ENCODE data around the gene PLEKHG5. TPM values are rescaled to one million over a fixed set of nuclear protein-coding genes. Genes with fewer than 3 reads are reported as not detected.

PLEKHG5 gene
- total and polyA plus RNA-seq, 10 of the 15 experiments (the other 5 are each of a cell fraction or from before 2014, with no cell fraction given): 0.04 to 1.1 (median 0.18) TPM; not detected in 1

DNA sequence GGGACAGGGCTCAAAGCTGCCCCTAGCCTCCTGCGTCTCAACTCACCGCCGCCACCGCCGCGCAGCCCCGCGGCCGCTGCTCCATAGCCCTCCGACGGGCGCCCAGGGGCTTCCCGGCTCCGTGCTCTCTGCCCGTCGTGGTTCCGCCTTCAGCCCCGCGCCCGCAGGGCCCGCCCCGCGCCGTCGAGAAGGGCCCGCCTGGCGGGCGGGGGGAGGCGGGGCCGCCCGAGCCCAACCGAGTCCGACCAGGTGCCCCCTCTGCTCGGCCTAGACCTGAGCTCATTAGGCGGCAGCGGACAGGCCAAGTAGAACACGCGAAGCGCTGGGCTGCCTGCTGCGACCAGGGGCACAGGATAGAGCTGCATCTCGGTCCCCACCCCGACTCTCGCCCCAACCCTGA, 25.4 kb downstream of the PLEKHG5 start, which contains the start of gene TNFRSF25:
TNFRSF25 (minus strand) TSS at position 151 of the 400 bp plus-strand sequence; CDS start at position 85, 66 bp downstream.
- POLR2A ChIA-PET: no interaction called here
- H3K4me3 ChIP-seq: no peak within 1 kb of the TSS
- SMC1A ChIA-PET (ENCODE audit: uncharacterized antibody, unreplicated experiment): interaction anchor here (1.2 kb wide), 1 partner anchor 21 kb away, joined by 3 read pairs; no protein-coding TSS in a partner anchor
- 14% methylated on average over 36 of the region's 43 CpGs for WGBS (ENCODE audit: insufficient coverage, insufficient replicate concordance, low lambda C conversion rate, missing lambda C conversion rate)
- H2AFZ ChIP-seq (ENCODE audit: control insufficient read depth, low read depth, low read length): no peak within 1 kb of the TSS
- DNase-seq (ENCODE audit: low read depth, low spot score) (no peak), ATAC-seq (peak; percentile 24; the same call in 2 of the 3 replicates), FAIRE-seq (no peak)
- no peaks in the 10 kb centered on the region for H3K9me3 ChIP-seq (replicated peaks; ENCODE audit: control insufficient read depth, insufficient read depth, low read length)
- peaks cover 0 to 3% of the 10 kb centered on the region in 2 experiments; a peak in 3 of 4 replicates for H3K27me3 ChIP-seq (replicated peaks in 1 of 2; ENCODE audit: control insufficient read depth in 2 of 2, insufficient read depth in 2 of 2, low read length in 1 of 2)
- peak; percentile 71 for TF ChIP-seq IKZF1 (conservative IDR thresholded peaks at IDR 0.05)
- TF ChIP-seq STAT3 (IDR thresholded peaks at IDR 0.05; ENCODE audit: low read depth, low read length): no peak
- H3K4me1 ChIP-seq (ENCODE audit: control insufficient read depth, insufficient read depth, low read length): no peaks in the 10 kb centered on the region
- BruUV-seq (replicated peaks): no TSS peak
- no peak within 1 kb of the TSS for H3K4me2 ChIP-seq (ENCODE audit: control insufficient read depth, insufficient read depth)
- CTCF ChIA-PET: interaction anchor here (1.3 to 1.9 kb wide), 3 partner anchors 11 to 27 kb away, joined by 4 to 5 read pairs (median 5); no protein-coding TSS in a partner anchor
- H3K36me3 ChIP-seq (ENCODE audit: control insufficient read depth in 2 of 2, insufficient read depth in 2 of 2, low read length in 1 of 2): no peaks in the 10 kb centered on the region
- no peak within 1 kb of the TSS for H3K9ac ChIP-seq (ENCODE audit: control insufficient read depth, insufficient read depth, low read length)
- intact Hi-C loops (cut with micrococcal nuclease; ENCODE audit: unreplicated experiment): no loop called here
- no peak within 1 kb of the TSS for H3K27ac ChIP-seq (ENCODE audit: control insufficient read depth, insufficient read depth)
- RAD21 ChIA-PET (ENCODE audit: unreplicated experiment): no interaction called here
- no peaks in the 10 kb centered on the region for H3K79me2 ChIP-seq (ENCODE audit: control insufficient read depth, insufficient read depth, low read length)
- no peaks in the 10 kb centered on the region for H4K20me1 ChIP-seq (ENCODE audit: control insufficient read depth, insufficient read depth)
- in situ Hi-C loops (cut with MboI): no loop called here

DNA sequence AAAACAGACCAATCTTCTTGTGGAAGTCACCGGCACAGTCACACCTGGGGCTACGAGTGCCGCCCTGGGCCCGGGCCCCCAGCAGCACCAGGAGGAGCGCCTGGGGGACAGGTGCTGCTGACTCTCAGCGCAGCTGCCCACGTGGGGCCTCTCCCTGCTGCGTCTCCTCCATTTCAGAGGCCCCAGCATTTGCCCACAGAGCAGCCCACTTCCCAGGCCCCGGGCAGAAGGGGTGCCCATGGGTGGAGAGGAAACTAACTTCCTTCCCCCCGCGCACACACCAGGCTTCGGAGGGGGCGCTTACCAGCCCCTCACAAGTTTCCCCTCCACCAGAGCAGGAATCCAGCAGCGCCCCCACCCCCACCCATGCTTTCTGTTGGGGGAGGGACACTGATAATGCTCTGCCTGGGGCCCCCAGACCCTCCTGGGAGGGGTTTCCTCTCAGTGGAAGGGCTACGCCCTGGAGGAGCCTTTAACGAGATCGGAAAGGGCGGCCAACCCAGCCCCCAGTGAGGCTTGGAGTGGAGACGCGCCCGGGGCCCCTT, 25.9 kb downstream of the PLEKHG5 start:
- Histone ChIP-seq H3K9ac (ENCODE audit: control insufficient read depth, insufficient read depth, low read length) (no peak overlapping the region), H3K36me3 (ENCODE audit: control insufficient read depth in 2 of 2, insufficient read depth in 2 of 2, low read length in 1 of 2) (no peaks in the 10 kb centered on the region), H2AFZ (ENCODE audit: control insufficient read depth, low read depth, low read length) (no peak overlapping the region), H3K9me3 (replicated peaks; ENCODE audit: control insufficient read depth, insufficient read depth, low read length) (no peaks in the 10 kb centered on the region), H3K4me1 (ENCODE audit: control insufficient read depth, insufficient read depth, low read length) (no peaks in the 10 kb centered on the region; the same call in 1 of the 2 replicates), H3K79me2 (ENCODE audit: control insufficient read depth, insufficient read depth, low read length) (no peaks in the 10 kb centered on the region), H3K4me2 (ENCODE audit: control insufficient read depth, insufficient read depth) (no peak overlapping the region), H3K27me3 (replicated peaks in 1 of 2; ENCODE audit: control insufficient read depth in 2 of 2, insufficient read depth in 2 of 2, low read length in 1 of 2) (peaks cover 0 to 3% of the 10 kb centered on the region in 2 experiments; a peak in 3 of 4 replicates), H4K20me1 (ENCODE audit: control insufficient read depth, insufficient read depth) (no peaks in the 10 kb centered on the region), H3K27ac (ENCODE audit: control insufficient read depth, insufficient read depth) (no peak overlapping the region), H3K4me3 (no peak overlapping the region)
- no TSS peak for BruUV-seq (replicated peaks)
- ChIA-PET CTCF (interaction anchor here (1.3 to 1.9 kb wide), 3 partner anchors 11 to 27 kb away, joined by 4 to 5 read pairs (median 5); no protein-coding TSS in a partner anchor), SMC1A (ENCODE audit: uncharacterized antibody, unreplicated experiment) (interaction anchor here (1.2 kb wide), 1 partner anchor 20 kb away, joined by 3 read pairs; no protein-coding TSS in a partner anchor), POLR2A (no interaction called here), RAD21 (ENCODE audit: unreplicated experiment) (no interaction called here)
- intact Hi-C loops (cut with micrococcal nuclease; ENCODE audit: unreplicated experiment) (no loop called here), in situ Hi-C loops (cut with MboI) (no loop called here)
- ATAC-seq (no peak), DNase-seq (ENCODE audit: low read depth, low spot score) (no peak), FAIRE-seq (no peak)
- WGBS (ENCODE audit: insufficient coverage, insufficient replicate concordance, low lambda C conversion rate, missing lambda C conversion rate): 8% methylated on average over 21 of the region's 21 CpGs
- TF ChIP-seq ZBTB33 (IDR thresholded peaks at IDR 0.05) (no peak), CBFB (IDR thresholded peaks at IDR 0.05; ENCODE audit: low read depth) (no peak), SPI1 (IDR thresholded peaks at IDR 0.05; ENCODE audit: borderline replicate concordance, insufficient read depth, low read depth, low read length) (no peak), KLF5 (IDR thresholded peaks at IDR 0.05; ENCODE audit: partially characterized antibody) (no peak), POLR2AphosphoS2 (IDR thresholded peaks at IDR 0.05; ENCODE audit: low read depth, low read length) (no peak), ZBTB40 (IDR thresholded peaks at IDR 0.05; ENCODE audit: borderline replicate concordance) (no peak), EP300 (IDR thresholded peaks at IDR 0.05; ENCODE audit: borderline replicate concordance in 1 of 2, control insufficient read depth in 1 of 2, low read depth in 2 of 2, low read length in 2 of 2) (no peak), ZNF24 (IDR thresholded peaks at IDR 0.05) (no peak)

All from GM12878 (cell line).